GM12875 (cell line): ENCODE data around the gene PLEKHA7.
"Not testable (repeated sequence)": the region's sequence is repeated elsewhere in the genome, so short reads cannot be mapped to it uniquely, and the experiment has no call there.

Experiments used
- H3K4me3 ChIP-seq: one replicate; pipeline ENCODE4 v1.5.1; 2011; ENCODE audit warnings: low read depth, low read length, control low read depth
- TF ChIP-seq, protein P1 (sequence below): IDR thresholded peaks from 2 replicates; pipeline ENCODE4 v1.5.1; 2011; ENCODE audit warnings: low read depth, mild to moderate bottlenecking, control low read depth, inconsistent platforms, low read length, moderate library complexity, borderline replicate concordance; ENCODE audit not compliant: insufficient read depth

Gene PLEKHA7

DNA sequence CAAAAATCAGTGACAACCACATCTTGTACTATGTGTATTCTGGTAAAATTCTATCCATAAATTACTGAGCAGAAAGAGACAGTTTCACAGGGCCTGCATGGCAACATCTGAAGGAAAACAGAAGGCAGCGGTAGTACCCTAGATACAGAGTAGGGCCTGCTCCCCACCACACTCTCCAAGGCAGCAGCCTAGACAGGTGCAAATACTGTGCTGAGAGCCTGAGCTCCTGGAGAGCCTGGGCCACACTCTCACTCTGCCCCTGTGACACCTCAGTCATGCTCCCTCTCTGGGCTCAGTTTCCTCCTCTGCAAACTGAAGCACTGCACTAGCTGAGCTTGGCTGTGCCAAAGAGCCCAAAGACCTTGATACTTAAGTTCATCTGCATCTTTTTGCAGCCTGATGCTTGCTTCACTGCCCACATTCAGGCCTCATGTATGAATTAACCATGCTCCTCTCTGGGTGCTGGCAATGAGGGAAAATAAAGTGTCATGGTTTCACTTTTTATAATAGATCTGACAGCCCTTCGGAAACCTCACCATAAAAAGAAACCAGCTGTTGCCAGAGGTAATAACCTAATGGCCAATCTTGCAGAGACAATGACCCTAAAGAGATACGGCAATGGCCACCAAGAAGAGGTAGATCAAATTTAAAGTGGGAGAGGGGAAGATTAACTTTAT lies 104.7 kb downstream of the PLEKHA7 start:
- H3K4me3 ChIP-seq: no peak overlapping the region
- TF ChIP-seq, protein P1, sequence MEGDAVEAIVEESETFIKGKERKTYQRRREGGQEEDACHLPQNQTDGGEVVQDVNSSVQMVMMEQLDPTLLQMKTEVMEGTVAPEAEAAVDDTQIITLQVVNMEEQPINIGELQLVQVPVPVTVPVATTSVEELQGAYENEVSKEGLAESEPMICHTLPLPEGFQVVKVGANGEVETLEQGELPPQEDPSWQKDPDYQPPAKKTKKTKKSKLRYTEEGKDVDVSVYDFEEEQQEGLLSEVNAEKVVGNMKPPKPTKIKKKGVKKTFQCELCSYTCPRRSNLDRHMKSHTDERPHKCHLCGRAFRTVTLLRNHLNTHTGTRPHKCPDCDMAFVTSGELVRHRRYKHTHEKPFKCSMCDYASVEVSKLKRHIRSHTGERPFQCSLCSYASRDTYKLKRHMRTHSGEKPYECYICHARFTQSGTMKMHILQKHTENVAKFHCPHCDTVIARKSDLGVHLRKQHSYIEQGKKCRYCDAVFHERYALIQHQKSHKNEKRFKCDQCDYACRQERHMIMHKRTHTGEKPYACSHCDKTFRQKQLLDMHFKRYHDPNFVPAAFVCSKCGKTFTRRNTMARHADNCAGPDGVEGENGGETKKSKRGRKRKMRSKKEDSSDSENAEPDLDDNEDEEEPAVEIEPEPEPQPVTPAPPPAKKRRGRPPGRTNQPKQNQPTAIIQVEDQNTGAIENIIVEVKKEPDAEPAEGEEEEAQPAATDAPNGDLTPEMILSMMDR: no peak

DNA sequence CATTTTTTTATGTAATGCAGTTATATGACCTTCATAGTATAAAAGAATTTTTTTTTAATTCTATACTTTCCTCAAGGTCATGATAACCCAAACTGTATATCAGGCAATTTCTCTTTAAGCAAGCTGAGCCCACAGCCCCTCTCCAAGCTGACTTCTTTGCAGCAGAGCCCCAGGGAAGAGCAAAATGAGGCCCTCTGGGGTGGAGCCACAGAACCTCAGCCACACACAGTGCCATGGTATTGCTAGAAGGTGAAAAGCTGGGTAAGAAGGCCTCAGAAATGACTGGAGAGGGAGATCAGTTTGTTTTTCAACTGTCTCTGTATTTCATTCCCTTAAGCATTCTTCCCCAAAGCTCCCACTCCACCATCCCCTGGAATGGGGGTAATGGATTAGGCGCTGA lies 108.8 kb downstream of the PLEKHA7 start:
- TF ChIP-seq, protein P1: no peak
- no peak overlapping the region for H3K4me3 ChIP-seq

DNA sequence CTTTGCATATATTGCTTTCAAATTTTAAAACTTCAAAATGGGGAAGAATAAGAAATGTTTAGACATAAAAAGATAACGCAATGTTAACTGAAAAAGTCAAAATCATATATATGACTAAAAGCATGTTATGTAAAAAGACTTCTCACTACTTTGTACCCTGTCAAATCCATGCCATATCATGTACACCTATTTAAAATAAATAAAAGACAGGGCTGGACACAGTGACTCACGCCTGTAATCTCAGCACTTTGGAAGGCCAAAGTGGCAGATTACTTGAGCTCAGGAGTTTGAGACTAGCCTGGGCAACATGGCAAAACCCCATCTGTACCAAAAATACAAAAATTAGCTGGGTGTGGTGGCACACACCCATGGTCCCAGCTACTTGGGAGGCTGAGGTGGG lies 109.5 kb downstream of the PLEKHA7 start:
- not testable (repeated sequence) for H3K4me3 ChIP-seq

DNA sequence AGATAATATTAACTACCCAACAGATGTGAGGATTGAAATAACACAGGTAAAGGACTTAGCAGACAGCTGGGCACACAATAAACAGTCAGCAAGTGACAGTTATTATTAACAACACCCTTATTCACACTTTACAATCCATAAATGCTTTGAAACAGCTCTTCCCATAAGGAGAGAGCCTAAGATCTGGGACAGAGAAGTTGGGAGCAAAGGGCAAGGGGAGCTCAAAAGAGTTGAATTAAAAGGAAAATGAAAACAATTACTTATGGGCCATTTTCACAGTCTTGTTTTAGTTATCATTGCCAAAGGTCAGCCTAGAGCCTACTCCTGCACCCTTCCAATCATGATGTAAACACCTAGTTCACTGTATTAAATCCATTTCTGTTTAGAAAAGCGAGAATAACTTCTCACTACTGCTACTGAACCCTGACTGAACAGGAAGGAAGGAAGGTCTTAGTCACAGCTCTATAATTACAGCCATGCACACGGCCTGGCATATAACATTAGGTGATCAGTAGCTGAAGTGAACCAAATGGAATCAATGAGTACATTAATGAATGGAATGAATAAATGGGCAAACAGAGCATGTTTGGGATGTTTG lies 111.3 kb downstream of the PLEKHA7 start:
- H3K4me3 ChIP-seq: no peak overlapping the region

DNA sequence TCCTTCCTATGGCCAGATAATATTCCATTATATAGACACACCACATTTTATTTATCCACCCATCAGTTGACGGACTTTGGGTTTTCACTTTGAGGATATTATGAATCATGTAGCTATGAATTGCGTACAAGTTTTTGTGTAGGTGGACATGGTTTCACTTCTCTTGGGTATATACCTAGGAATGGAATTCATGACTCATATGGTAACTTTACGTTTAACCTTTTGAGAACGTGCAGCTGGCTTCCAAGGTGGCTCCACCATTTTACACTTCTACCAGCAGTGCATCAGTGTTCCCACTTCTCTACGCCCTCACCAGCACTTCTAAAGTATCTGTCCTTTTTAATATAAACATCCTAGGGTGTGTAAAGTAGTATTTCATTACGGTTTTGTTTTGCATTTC lies 112.0 kb downstream of the PLEKHA7 start:
- no peak overlapping the region for H3K4me3 ChIP-seq
- TF ChIP-seq, protein P1: no peak

More for the DNA sequence above, 111.3 kb downstream of the PLEKHA7 start:
- TF ChIP-seq, protein P1: no peak

DNA sequence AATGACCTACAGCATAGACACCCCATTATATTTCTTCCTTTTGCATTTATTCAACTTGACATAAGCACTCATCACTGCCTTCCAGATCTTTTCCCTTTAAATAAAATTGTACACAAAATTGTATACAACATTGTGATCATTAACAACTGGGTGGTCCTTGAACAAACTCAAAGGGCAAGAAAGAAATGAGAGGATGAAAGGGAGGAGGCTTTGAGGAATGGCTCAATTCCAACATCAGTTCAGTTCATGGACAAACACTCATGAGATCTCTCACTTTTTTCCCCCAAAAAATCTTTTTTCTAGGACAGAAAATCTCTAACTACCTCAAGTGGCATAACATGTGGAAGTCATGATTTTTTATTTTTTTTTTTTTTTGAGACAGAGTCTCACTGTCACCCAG lies 113.7 kb downstream of the PLEKHA7 start:
- TF ChIP-seq, protein P1: no peak
- H3K4me3 ChIP-seq: no peak overlapping the region

DNA sequence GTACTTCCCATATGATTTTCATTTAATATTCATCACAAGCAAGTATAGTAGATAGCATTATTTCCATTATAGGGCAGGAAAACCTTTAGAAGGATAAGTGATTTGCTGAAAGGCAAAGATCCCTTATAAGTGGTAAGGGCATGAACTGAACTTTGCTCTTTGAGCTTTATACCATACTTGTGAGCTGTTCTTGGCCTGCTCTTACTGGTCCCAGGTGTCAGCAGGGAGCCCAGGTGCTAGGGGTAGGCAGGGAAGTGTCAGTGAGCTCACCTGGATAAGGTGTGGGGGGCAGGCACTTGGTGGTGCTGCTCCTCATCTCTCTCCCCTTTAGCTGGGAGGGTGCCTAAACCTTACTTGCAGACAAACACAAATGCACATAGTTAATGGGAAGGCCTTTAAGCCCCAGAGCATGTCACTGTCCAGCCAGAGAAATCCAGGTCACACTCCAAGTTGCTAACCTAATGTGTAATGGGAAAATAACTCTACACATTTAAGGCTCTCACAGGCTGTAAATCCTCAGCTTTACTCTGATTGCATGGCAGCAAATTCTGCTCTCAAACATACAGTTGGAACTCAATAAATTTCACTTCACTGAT lies 114.4 kb downstream of the PLEKHA7 start:
- TF ChIP-seq, protein P1: no peak
- H3K4me3 ChIP-seq: no peak overlapping the region
